Upper lobe of left lung (tissue), 6 donors: ENCODE measurements around the gene DPF1. TPM values are rescaled to one million over a fixed set of nuclear protein-coding genes. Genes with fewer than 3 reads are reported as not detected.

Source experiments
- ATAC-seq, 2 donors: fragments of 200-7000 bp; cut with Tn5 transposase; one replicate each; pipeline ENCODE4 v1.9.1; 2022; ENCODE audit warnings: mild to moderate bottlenecking in 2 of 2, moderate library complexity in 2 of 2; ENCODE audit not compliant: low FRiP score in 2 of 2
- DNase-seq, 2 donors: peaks; one replicate each; pipeline ENCODE4 v3.0.0-alpha.2; 2019 to 2020
- H3K27ac ChIP-seq, 4 donors: fragments of 200-600 bp; sonication (generic); one replicate each; pipeline ENCODE4 v1.5.1; 2016 to 2019
- H3K27me3 ChIP-seq, 4 donors: fragments of 200-600 bp; sonication (generic); one replicate each; pipeline ENCODE4 v1.5.1; 2017 to 2019
- H3K36me3 ChIP-seq, 4 donors: fragments of 200-600 bp; sonication (generic); one replicate each; pipeline ENCODE4 v1.5.1; 2016 to 2019
- H3K4me1 ChIP-seq, 4 donors: fragments of 200-600 bp; sonication (generic); one replicate each; pipeline ENCODE4 v1.5.1; 2018 to 2019
- H3K4me3 ChIP-seq, 4 donors: fragments of 200-600 bp; sonication (generic); one replicate each; pipeline ENCODE4 v1.5.1; 2017 to 2019; ENCODE audit warnings: mild to moderate bottlenecking in 2 of 4, moderate library complexity in 1 of 4
- H3K9me3 ChIP-seq, 4 donors: fragments of 200-600 bp; sonication (generic); one replicate each; pipeline ENCODE4 v1.5.1; 2018 to 2019
- CTCF ChIP-seq, 6 experiments: fragments of 450-650 bp in 4 of 6; fragments of 200-600 bp in 2 of 6; sonication (generic) in 2 of 6; IDR thresholded peaks; one replicate each; pipeline ENCODE4 v1.5.1; 2016 to 2019; ENCODE audit warnings: antibody characterized with exemption in 6 of 6
- EP300 ChIP-seq, 4 donors: sonication (generic); formaldehyde crosslinking; IDR thresholded peaks; one replicate each; pipeline ENCODE4 v1.5.1; 2017; ENCODE audit warnings: antibody characterized with exemption in 4 of 4, control low read depth in 2 of 4
- POLR2A ChIP-seq, 4 donors: fragments of 450-650 bp; IDR thresholded peaks; one replicate each; pipeline ENCODE4 v1.5.1; 2016 to 2017; ENCODE audit warnings: antibody characterized with exemption in 4 of 4, mild to moderate bottlenecking in 2 of 4
- POLR2AphosphoS5 ChIP-seq, 2 donors: sonication (generic); formaldehyde crosslinking; IDR thresholded peaks; one replicate each; pipeline ENCODE4 v1.5.1; 2017; ENCODE audit warnings: antibody characterized with exemption in 2 of 2
- WGBS, 2 donors: methylation state at CpG; one replicate each; pipeline ENCODE4 v1.1.5; 2017 to 2018; 5-methylcytosine and 5-hydroxymethylcytosine counted together
- total RNA-seq, 6 donors: library from RNA; depleted of rRNA in 4 of 6; stranded (reverse); fragments of >200 nt in 4 of 6; gene quantifications; one replicate each; pipeline versions ENCODE4 v1.1.0 to v1.2.1, GENCODE V29; 2016 to 2021
- donor health status: DM: no; HTN: no; CAD: no; lungs with moderate emphysema.
- donor health status: DM: no; HTN: yes; CAD: no; lungs with severe emphysema.

DPF1 gene
- total RNA-seq, 6 donors from 2014 or later, result 0.40 to 0.46 TPM; not detected in 4

GRCh38 chr19:38173291-38174041 lies 50.6 kb downstream of the DPF1 start:
- DNase-seq, result no peak
- no peaks in the 10 kb centered on the region for H3K9me3 ChIP-seq
- peak in 1 of 2 donors; percentile 24 for ATAC-seq
- peaks cover 0 to 15% (median 8%) of the 10 kb centered on the region in 4 donors for H3K36me3 ChIP-seq
- H3K27ac ChIP-seq, result no peak overlapping the region
- 84 to 92% methylated on average over 9 to 20 of the region's 22 CpGs for WGBS, 2 donors
- no peak overlapping the region for H3K4me3 ChIP-seq
- no peak for TF ChIP-seq CTCF (IDR thresholded peaks at IDR 0.05)
- TF ChIP-seq EP300 (IDR thresholded peaks at IDR 0.05), result no peak
- no peak for TF ChIP-seq POLR2AphosphoS5 (IDR thresholded peaks at IDR 0.05)
- no peak for TF ChIP-seq POLR2A (IDR thresholded peaks at IDR 0.05)
- H3K27me3 ChIP-seq, result no peaks in the 10 kb centered on the region
- H3K4me1 ChIP-seq, result no peaks in the 10 kb centered on the region

- TF ChIP-seq POLR2AphosphoS5 (IDR thresholded peaks at IDR 0.05) (no peak), EP300 (IDR thresholded peaks at IDR 0.05) (no peak), CTCF (IDR thresholded peaks at IDR 0.05) (no peak), POLR2A (IDR thresholded peaks at IDR 0.05) (no peak)
- no peaks in the 10 kb centered on the region for H3K4me1 ChIP-seq
- no peak for ATAC-seq
- no peaks in the 10 kb centered on the region for H3K9me3 ChIP-seq
- no peaks in the 10 kb centered on the region for H3K27me3 ChIP-seq
- H3K36me3 ChIP-seq, result peaks cover 0 to 26% (median 12%) of the 10 kb centered on the region in 4 donors
- 89 to 91% methylated on average over 8 of the region's 8 CpGs for WGBS, 2 donors
- H3K27ac ChIP-seq, result no peak overlapping the region
- no peak overlapping the region for H3K4me3 ChIP-seq
- no peak for DNase-seq
Observed at GRCh38 chr19:38172001-38172400, 52.0 kb downstream of the DPF1 start.

GRCh38 chr19:38170334-38170733 lies 53.7 kb downstream of the DPF1 start:
- Histone ChIP-seq H3K9me3 (no peaks in the 10 kb centered on the region), H3K36me3 (peaks cover 6 to 42% (median 22%) of the 10 kb centered on the region in 4 donors), H3K4me3 (no peak overlapping the region), H3K27me3 (no peaks in the 10 kb centered on the region), H3K4me1 (no peaks in the 10 kb centered on the region), H3K27ac (no peak overlapping the region)
- 90 to 100% methylated on average over 6 to 12 of the region's 12 CpGs for WGBS, 2 donors
- no peak for ATAC-seq
- TF ChIP-seq CTCF (IDR thresholded peaks at IDR 0.05) (no peak), POLR2AphosphoS5 (IDR thresholded peaks at IDR 0.05) (no peak), EP300 (IDR thresholded peaks at IDR 0.05) (no peak), POLR2A (IDR thresholded peaks at IDR 0.05) (no peak)
- no peak for DNase-seq

- ATAC-seq (no peak), DNase-seq (no peak)
- TF ChIP-seq CTCF (IDR thresholded peaks at IDR 0.05) (no peak), POLR2A (IDR thresholded peaks at IDR 0.05) (no peak)
- Histone ChIP-seq H3K4me3 (no peak overlapping the region), H3K27ac (no peak overlapping the region), H3K27me3 (no peaks in the 10 kb centered on the region), H3K4me1 (no peaks in the 10 kb centered on the region), H3K36me3 (peaks cover 11 to 59% (median 36%) of the 10 kb centered on the region in 4 donors), H3K9me3 (no peaks in the 10 kb centered on the region)
- WGBS, 2 donors, result 88 to 91% methylated on average over 4 of the region's 4 CpGs
Observed at GRCh38 chr19:38168637-38169036, 55.4 kb downstream of the DPF1 start.

- DNase-seq, result no peak
- no peaks in the 10 kb centered on the region for H3K4me1 ChIP-seq
- H3K27ac ChIP-seq, result no peak overlapping the region
- no peak for TF ChIP-seq CTCF (IDR thresholded peaks at IDR 0.05)
- no peak for TF ChIP-seq POLR2A (IDR thresholded peaks at IDR 0.05)
- TF ChIP-seq POLR2AphosphoS5 (IDR thresholded peaks at IDR 0.05), result no peak
- no peak for TF ChIP-seq EP300 (IDR thresholded peaks at IDR 0.05)
- peaks cover 0 to 12% (median 8%) of the 10 kb centered on the region in 4 donors for H3K9me3 ChIP-seq
- no peak overlapping the region for H3K4me3 ChIP-seq
- ATAC-seq, result no peak
- 92 to 96% methylated on average over 6 of the region's 6 CpGs for WGBS, 2 donors
- H3K36me3 ChIP-seq, result peaks cover 24 to 87% (median 50%) of the 10 kb centered on the region in 4 donors
- no peaks in the 10 kb centered on the region for H3K27me3 ChIP-seq
Observed at GRCh38 chr19:38165335-38165734, 58.7 kb downstream of the DPF1 start.
